ENCODE measurements around the gene CD63. TPM values are rescaled to one million over a fixed set of nuclear protein-coding genes. Genes with fewer than 3 reads are reported as not detected.

Gene CD63
- total RNA-seq, 1 experiment from 2014 or later, result 552 TPM

DNA sequence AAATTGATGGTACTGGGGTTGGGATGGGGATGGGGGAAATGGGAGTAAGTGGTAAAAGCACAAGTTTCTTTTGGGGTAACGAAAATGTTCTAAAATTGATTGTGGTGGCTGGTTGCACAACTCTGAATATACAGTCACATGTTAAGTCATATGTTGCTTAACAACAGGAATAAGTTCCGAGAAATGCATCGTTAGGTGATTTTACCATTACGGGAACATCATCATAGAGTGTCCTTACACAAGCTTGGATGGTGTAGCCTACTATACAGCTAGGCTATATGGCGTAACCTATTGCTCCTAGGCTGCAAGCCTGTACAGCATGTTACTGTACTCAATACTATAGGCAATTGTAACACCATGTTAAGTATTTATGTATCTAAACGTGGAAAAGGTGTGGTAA is 52.1 kb downstream of the CD63 start:
- Mint-ChIP-seq H3K27me3 (ENCODE audit: insufficient read depth, unreplicated experiment) (no peaks in the 10 kb centered on the region), H3K4me1 (ENCODE audit: insufficient read depth, unreplicated experiment) (peaks cover 12% of the 10 kb centered on the region), H3K27ac (ENCODE audit: low read depth, unreplicated experiment) (no peak overlapping the region), H3K36me3 (ENCODE audit: insufficient read depth, unreplicated experiment) (no peaks in the 10 kb centered on the region), H3K4me3 (ENCODE audit: unreplicated experiment) (no peak overlapping the region), H3K9me3 (ENCODE audit: unreplicated experiment) (no peaks in the 10 kb centered on the region)
- POLR2A ChIA-PET, result interaction anchor here (0.6 kb wide), 1 partner anchor 34 kb away, joined by 3 read pairs; no protein-coding TSS in a partner anchor
- intact Hi-C loops (cut with micrococcal nuclease), result no loop called here
- BruUV-seq (replicated peaks), result no TSS peak
- TF ChIP-seq, protein P1, sequence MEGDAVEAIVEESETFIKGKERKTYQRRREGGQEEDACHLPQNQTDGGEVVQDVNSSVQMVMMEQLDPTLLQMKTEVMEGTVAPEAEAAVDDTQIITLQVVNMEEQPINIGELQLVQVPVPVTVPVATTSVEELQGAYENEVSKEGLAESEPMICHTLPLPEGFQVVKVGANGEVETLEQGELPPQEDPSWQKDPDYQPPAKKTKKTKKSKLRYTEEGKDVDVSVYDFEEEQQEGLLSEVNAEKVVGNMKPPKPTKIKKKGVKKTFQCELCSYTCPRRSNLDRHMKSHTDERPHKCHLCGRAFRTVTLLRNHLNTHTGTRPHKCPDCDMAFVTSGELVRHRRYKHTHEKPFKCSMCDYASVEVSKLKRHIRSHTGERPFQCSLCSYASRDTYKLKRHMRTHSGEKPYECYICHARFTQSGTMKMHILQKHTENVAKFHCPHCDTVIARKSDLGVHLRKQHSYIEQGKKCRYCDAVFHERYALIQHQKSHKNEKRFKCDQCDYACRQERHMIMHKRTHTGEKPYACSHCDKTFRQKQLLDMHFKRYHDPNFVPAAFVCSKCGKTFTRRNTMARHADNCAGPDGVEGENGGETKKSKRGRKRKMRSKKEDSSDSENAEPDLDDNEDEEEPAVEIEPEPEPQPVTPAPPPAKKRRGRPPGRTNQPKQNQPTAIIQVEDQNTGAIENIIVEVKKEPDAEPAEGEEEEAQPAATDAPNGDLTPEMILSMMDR (IDR thresholded peaks at IDR 0.05; ENCODE audit: unreplicated experiment), result no peak
- peak; percentile 64 for DNase-seq (ENCODE audit: unreplicated experiment)
- CTCF ChIA-PET, result interaction anchor here (0.7 kb wide), 1 partner anchor 20 kb away, joined by 3 read pairs; no protein-coding TSS in a partner anchor

DNA sequence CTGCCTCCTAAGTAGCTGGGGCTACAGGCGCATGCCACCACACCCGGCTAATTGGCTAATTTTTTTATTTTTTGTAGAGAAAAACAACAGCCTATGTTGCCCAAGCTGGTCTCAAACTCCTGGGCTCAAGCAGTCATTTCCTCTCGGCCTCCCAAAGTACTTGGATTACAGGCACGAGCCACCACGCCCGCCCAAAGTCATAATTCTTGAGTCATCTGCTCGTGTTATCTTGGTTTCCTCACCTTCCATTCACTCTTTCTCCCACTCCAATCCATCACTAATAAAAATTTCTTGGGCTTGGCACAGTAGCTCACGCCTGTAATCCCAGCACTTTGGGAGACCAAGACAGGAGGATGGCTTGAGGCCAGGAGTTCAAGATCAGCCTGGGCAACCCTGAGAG is 53.1 kb downstream of the CD63 start:
- peak; percentile 21 for DNase-seq (ENCODE audit: unreplicated experiment)
- intact Hi-C loops (cut with micrococcal nuclease), result no loop called here
- H3K4me3 Mint-ChIP-seq (ENCODE audit: unreplicated experiment), result no peak overlapping the region
- POLR2A ChIA-PET, result no interaction called here
- CTCF ChIA-PET, result interaction anchor here (0.6 to 1.3 kb wide), 2 partner anchors 42 to 45 kb away, joined by 3 to 7 read pairs; partner anchors contain the start of gene RDH5
- TF ChIP-seq, protein P1 (IDR thresholded peaks at IDR 0.05; ENCODE audit: unreplicated experiment), result no peak
- no peaks in the 10 kb centered on the region for H3K36me3 Mint-ChIP-seq (ENCODE audit: insufficient read depth, unreplicated experiment)
- BruUV-seq (replicated peaks), result no TSS peak
- H3K27me3 Mint-ChIP-seq (ENCODE audit: insufficient read depth, unreplicated experiment), result no peaks in the 10 kb centered on the region
- peaks cover 5% of the 10 kb centered on the region for H3K4me1 Mint-ChIP-seq (ENCODE audit: insufficient read depth, unreplicated experiment)
- no peaks in the 10 kb centered on the region for H3K9me3 Mint-ChIP-seq (ENCODE audit: unreplicated experiment)
- H3K27ac Mint-ChIP-seq (ENCODE audit: low read depth, unreplicated experiment), result no peak overlapping the region

Other genes with a start within 250 kb of the CD63 start
- gene OR6C68, start 236.6 kb downstream of the CD63 start, total RNA-seq (2022), result not detected in 2 replicates
- gene OR6C4, start 179.4 kb downstream of the CD63 start, total RNA-seq (2022), result not detected in 2 replicates
- gene OR2AP1, start 156.5 kb downstream of the CD63 start, total RNA-seq (2022), result not detected in 2 replicates
- not detected in 2 replicates for gene OR10P1, start 92.1 kb downstream of the CD63 start, total RNA-seq (2022)
- gene ITGA7, start 21.1 kb downstream of the CD63 start, total RNA-seq (2022), result 2.1 and 3.0 TPM in 2 replicates
- 75.8 and 84.3 TPM in 2 replicates for gene BLOC1S1, start 13.0 kb downstream of the CD63 start, total RNA-seq (2022)
- 2.5 and 3.9 TPM in 2 replicates for gene RDH5, start 8.6 kb downstream of the CD63 start, total RNA-seq (2022)
- 1.9 TPM in 2 replicates for gene GDF11, start 14.1 kb upstream of the CD63 start, total RNA-seq (2022)
- 39.2 and 61.1 TPM in 2 replicates for gene SARNP, start 88.7 kb upstream of the CD63 start, total RNA-seq (2022)
- 54.6 and 55.9 TPM in 2 replicates for gene ORMDL2, start 89.0 kb upstream of the CD63 start, total RNA-seq (2022)
- 27.3 and 29.9 TPM in 2 replicates for gene DNAJC14, start 100.6 kb upstream of the CD63 start, total RNA-seq (2022)
- gene MMP19, start 113.9 kb upstream of the CD63 start, total RNA-seq (2022), result 3.3 and 3.7 TPM in 2 replicates
- 50.5 and 56.5 TPM in 2 replicates for gene PYM1, start 198.9 kb upstream of the CD63 start, total RNA-seq (2022)
- 177 and 236 TPM in 2 replicates for gene DGKA, start 202.2 kb upstream of the CD63 start, total RNA-seq (2022)
- 0.59 TPM in 1 of 2 replicates, not detected in the other for gene PMEL, start 237.0 kb upstream of the CD63 start, total RNA-seq (2022)
- 17.9 and 23.8 TPM in 2 replicates for gene CDK2, start 237.8 kb upstream of the CD63 start, total RNA-seq (2022)
- gene RAB5B, start 245.1 kb upstream of the CD63 start, total RNA-seq (2022), result 67.4 and 96.1 TPM in 2 replicates

Data from MCF 10A (cell line).